NCI-H69 (cell line): ENCODE results near the gene FAM169A.
"Not testable (repeated sequence)": the region's sequence is repeated elsewhere in the genome, so short reads cannot be mapped to it uniquely, and the experiment has no call there.

Experiments
- DNase-seq: peaks from one replicate; lab custom pipeline; 2025; lab: John Stamatoyannopoulos, UW

The FAM169A gene

GRCh38 chr5:74865804-74866595 is at the start of gene FAM169A:
FAM169A (minus strand) TSS chr5:74866387; CDS start chr5:74841676, 24,711 bp downstream.
- DNase-seq = peak; percentile 76

GRCh38 chr5:74915488-74915887 is 49.3 kb upstream of the FAM169A start:
- DNase-seq = no peak

DNA sequence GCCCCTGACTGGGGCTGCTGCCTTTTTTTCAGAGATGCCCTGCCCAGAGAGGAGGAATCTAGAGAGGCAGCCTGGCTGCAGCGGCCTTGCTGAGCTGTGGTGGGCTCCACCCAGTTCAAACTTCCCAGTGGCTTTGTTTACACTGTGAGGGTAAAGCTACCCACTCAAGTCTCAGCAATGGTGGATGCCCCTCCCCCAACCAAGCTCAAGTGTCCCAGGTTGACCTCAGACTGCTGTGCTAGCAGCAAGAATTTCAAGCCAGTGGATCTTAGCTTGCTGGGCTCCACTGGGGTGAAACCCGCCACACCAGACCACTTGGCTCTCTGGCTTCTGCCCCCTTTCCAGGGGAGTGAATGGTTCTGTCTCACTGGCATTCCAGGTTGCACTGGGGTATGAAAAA is 45.2 kb upstream of the FAM169A start:
- DNase-seq = not testable (repeated sequence)

- not testable (repeated sequence) for DNase-seq
Measured at GRCh38 chr5:74909888-74910287, 43.7 kb upstream of the FAM169A start.

DNA sequence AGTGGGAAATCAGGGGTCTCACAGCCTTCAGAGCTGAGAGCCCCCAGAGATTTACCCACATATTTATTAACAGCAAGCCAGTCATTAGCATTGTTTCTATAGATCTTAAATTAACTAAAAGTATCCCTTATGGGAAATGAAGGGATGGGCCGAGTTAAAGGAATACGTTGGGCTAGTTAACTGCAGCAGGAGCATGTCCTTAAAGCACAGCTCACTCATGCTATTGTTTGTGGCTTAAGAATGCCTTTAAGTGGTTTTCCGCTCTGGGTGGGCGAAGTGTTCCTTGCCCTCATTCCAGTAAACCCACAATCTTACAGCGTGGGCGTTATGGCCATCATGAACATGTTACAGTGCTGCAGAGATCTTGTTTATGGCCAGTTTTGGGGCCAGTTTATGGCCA is 42.0 kb upstream of the FAM169A start:
- not testable (repeated sequence) for DNase-seq

GRCh38 chr5:74904713-74905112 is 38.5 kb upstream of the FAM169A start:
- not testable (repeated sequence) for DNase-seq

GRCh38 chr5:74903165-74903787 is 37.1 kb upstream of the FAM169A start:
- peak; percentile 61 for DNase-seq

DNA sequence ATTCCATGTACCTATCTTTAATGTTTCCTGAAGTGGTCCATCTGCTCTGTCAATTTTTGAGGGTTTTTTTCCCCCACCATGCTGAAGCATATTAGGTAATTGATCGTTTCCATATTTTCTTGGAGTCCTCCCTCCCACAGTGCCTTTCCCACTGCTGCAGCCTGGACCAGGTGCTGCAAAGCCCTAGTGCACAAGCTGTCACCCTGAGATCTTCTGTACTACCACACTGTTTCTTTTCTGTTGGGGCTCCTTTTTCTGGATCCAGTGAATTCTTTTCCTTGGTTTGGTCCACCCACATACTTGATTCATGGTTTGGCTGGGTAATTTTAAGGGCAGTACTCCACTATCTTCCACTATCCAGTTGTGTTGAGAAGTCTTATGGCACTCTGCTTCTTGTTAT is 30.9 kb upstream of the FAM169A start:
- no peak for DNase-seq

DNA sequence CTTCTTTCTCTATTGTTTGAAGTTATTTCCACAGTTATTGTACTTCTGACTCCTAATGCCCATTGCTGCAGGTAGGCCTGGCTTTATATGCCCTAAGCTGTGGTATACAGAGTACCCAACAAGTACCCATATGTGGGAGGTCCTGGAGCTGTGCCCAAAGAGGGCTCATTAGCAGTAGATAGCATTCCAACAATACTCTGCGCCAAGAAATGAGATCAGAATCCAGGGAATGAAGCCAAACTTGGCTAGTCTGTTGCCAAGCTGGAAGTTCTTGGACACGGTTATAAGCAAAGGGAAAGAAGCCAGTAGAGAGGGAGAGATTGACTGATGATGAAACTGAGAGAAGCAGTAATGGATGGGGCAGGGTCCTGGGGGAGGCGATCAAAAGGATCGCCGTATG is 29.7 kb upstream of the FAM169A start:
- DNase-seq = peak; percentile 15

GRCh38 chr5:74894351-74894750 is 28.2 kb upstream of the FAM169A start:
- no peak for DNase-seq

- DNase-seq = no peak
Measured at GRCh38 chr5:74892921-74893320, 26.7 kb upstream of the FAM169A start.

DNA sequence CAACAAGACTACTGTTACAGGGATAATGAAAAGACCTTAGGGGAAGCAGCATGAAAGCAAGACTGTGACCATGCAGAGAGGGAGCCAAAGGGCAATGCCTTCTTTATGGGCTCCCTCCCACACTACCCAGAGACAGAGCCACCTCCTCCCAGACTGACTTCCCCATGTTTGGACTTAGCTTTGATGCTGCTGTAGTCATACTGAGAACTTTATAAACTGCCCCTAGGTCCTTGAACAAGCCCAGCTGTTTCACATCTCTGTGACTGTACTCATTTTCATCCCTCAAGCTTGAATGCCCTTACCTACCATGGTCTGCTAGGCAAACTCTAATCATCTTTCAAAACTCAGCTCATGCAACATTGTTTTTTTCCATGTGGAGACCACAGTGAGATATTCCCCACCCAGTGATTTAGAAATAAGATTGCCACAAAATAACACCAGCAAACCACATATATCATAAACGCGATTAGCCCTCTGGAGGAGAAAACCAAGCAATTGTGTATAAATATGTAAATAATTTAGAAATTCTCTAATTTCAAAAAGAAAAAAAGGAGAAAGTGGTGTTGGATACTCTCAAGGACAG is 23.4 kb upstream of the FAM169A start:
- no peak for DNase-seq

DNA sequence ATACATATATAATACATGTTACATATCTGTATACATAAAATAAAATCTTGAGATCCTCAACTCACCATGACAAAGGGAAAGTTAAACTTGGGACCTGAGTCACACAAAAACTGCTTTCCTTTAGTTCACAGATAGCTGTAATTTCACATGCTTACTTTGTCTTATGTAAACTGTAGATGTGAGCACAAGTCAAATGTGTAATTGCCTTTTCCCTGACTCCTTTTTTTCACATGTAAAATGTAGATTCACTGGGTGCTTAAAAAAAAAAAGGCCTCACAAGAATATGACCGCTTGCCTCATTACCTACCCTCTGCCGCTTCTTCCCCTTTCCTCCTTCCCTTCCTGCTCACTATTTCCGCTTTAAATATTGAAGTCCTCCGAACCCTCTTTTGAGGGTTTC is 21.9 kb upstream of the FAM169A start:
- DNase-seq = no peak

GRCh38 chr5:74885170-74885569 is 19.0 kb upstream of the FAM169A start:
- no peak for DNase-seq

DNA sequence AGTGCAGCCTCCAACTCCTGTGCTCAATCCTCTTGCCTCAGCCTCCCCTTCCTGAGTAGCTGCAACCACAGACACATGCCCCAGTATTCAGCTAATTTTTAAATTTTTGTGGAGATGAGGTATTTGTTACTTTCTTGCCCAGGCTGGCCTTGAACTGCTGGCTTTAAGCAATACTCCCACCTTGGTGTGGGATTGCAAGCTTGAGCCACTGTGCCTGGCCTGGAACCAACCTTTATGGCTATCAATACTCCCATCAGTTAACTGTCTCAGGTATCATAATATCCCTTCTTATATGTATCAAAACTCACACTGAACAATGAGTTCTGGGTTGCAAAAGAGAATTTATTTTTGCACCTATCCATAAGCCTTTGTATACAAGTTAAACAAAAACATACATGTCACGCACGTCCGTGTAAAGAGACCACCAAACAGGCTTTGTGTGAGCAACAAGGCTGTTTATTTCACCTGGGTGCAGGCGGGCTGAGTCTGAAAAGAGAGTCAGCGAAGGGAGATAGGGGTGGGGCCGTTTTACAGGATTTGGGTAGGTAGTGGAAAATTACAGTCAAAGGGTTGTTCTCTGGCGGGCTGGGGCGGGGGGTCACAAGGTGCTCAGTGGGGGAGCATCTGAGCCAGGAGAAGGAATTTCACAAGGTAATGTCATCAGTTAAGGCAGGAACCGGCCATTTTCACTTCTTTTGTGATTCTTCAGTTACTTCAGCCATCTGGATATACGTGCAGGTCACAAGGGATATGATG is 16.4 kb upstream of the FAM169A start:
- DNase-seq = not testable (repeated sequence)

DNA sequence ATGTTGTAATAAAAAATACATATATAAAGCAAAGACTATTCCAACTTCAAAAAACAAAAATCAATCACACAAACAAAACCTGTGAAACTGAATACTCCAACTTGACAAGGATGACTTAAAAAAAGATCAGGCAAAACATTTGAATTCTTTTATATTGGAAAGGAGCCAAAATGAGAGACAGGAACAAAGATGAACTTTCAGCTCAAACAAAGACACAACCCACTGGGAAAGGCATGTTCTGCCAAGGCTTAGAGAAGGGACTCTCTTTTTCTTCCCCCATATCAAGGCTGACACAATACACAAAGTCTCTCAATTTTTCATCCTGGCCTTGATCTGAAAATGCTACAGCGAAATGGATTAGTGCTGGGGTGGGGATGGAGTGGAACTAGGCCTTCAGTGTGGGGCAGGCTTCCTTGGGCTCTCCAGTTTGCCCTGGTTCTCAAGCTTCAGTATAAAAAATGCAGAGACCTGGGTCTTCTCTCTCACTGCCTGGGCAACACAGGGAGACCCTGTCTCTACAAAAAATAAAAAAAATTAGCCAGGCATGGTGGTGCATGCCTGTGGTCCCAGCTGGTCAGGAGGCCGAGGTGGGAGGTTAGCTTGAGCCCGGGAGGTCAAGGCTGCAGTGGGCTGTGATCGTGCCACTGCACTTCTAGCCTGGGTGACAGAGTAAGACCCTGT is 11.6 kb upstream of the FAM169A start:
- no peak for DNase-seq

DNA sequence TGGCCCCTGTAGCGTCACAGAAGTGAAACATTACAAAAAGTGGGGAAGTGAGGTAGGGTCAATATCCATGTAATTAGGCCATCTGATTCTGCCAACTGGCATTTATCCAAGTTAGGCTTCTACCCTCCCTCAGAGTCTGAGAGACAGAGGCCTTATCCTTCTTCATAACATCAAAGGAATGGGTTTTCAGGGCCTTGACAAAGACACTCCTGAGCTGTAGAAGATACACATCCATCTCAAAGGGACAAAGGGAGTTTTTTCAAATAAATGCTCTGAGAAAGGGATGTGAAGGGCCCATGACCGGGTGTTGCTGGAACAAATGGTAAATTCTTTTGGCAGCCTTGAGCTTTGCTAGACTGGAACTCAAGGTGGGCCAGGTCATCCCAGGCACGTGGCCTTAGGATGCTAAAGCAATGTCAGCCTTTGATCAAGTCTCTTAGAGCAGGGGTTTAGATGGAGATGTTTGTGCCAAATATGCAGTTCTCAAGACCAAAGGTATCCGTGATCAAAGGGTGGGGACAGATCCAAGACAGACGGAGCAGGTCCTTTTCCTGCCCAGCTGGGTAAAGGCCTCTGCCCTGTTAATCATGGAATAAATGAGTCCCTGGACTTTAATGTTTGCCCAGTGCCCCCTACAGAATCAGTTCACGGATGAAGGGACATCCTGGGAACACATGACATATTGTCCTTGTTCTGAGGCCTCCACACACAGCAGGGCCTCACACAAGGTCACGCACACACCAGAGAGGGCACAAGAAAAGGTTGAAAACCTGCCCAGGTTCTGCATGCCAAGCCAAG is 10.0 kb upstream of the FAM169A start:
- DNase-seq = no peak

- DNase-seq = no peak
Measured at GRCh38 chr5:74873525-74874249, 7.5 kb upstream of the FAM169A start.

- no peak for DNase-seq
Measured at GRCh38 chr5:74870299-74871067, 4.3 kb upstream of the FAM169A start.

DNA sequence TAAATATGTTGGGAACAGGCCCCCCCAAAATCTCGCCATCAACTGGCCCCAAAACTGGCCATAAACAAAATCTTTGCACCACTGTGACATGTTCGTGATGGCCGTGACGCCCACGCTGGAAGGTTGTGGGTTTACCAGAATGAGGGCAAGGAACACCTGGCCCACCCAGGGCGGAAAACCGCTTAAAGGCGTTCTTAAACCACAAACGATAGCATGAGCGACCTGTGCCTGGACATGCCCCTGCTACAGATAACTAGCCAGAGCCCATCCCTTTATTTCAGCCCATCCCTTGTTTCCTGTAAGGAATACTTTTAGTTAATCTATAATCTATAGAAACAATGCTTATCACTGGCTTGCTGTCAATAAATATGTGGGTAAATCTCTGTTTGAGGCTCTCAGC is 3.2 kb upstream of the FAM169A start:
- DNase-seq = not testable (repeated sequence)
